H1 (cell line): ENCODE results near the gene DNMT3B. TPM values are rescaled to one million over a fixed set of nuclear protein-coding genes. Genes with fewer than 3 reads are reported as not detected.

Experiments used
- CHD1 ChIP-seq: IDR thresholded peaks from 2 replicates; pipeline ENCODE4 v1.6.1; 2012; ENCODE audit warnings: low read depth, low read length, improper control_type of control experiment
- KDM5A ChIP-seq: fragments of 200-600 bp; IDR thresholded peaks from 2 replicates; pipeline ENCODE4 v1.7.1; 2012; ENCODE audit warnings: mild to moderate bottlenecking, low read length, inconsistent platforms, mixed read lengths
- SP4 ChIP-seq: IDR thresholded peaks from 2 replicates; pipeline ENCODE4 v1.6.1; 2012; ENCODE audit warnings: low read length, inconsistent platforms
- polyA plus RNA-seq, 7 experiments: library from polyadenylated mRNA; depleted of rRNA in 3 of 7; stranded (reverse) in 5 of 7; unstranded in 2 of 7; fragments of >200 nt in 5 of 7; fragments of 200-250 nt in 2 of 7; gene quantifications; 1 replicate in 5 of 7; 2 replicates in 1 of 7; 4 replicates in 1 of 7; pipeline versions ENCODE4 v1.2.1 to v1.2.3, GENCODE V29; 2011 to 2013; ENCODE audit warnings: missing spikeins in 2 of 7, mixed read lengths in 2 of 7
- total RNA-seq: library from RNA; stranded (reverse); fragmentation: NEBNext Ultra II Directional; extraction: Animal tissue kit (Norgen Biotek cat#: 25700); gene quantifications from 2 replicates; pipeline ENCODE4 v1.2.1, GENCODE V29; 2021

Gene DNMT3B
- total and polyA plus RNA-seq, 2 of the 8 experiments (the other 6 are each of a cell fraction or from before 2014, with no cell fraction given): 433 to 1,016 TPM

- TF ChIP-seq KDM5A (no peak), CHD1 (no peak), SP4 (no peak)
- TF ChIP-seq, all 59 proteins: peak for 0
Observed at GRCh38 chr20:32845786-32846185, 83.6 kb downstream of the DNMT3B start (continued).
